Spleen (tissue), 3 donors: ENCODE measurements around the gene NIPAL3.
A peak's percentile ranks its signal among the peaks of the same experiment; 100 is the strongest.

Source experiments
- POLR2A ChIP-seq, 3 donors: fragments of 450-650 bp; IDR thresholded peaks; one replicate each; pipeline ENCODE4 v1.5.1; 2017; ENCODE audit warnings: antibody characterized with exemption in 3 of 3, mild to moderate bottlenecking in 1 of 3
- POLR2AphosphoS5 ChIP-seq, 3 donors: sonication (generic); formaldehyde crosslinking; IDR thresholded peaks; one replicate each; pipeline ENCODE4 v1.5.1; 2017; ENCODE audit warnings: antibody characterized with exemption in 3 of 3

- TF ChIP-seq POLR2AphosphoS5 (IDR thresholded peaks at IDR 0.05) (peak in 2 of 3 donors; percentile 71), POLR2A (IDR thresholded peaks at IDR 0.05) (no peak)
Observed at GRCh38 chr1:24413350-24414163, 2.0 kb upstream of the NIPAL3 start, which contains the start of gene STPG1.
